Stimulated activated naive B cell treated with anti-CD40 and anti-IgM and Interleukin-4, amounts not matched to agents 10 μg/mL and 1 μg/mL and 100 μg/mL, for 72 hours (primary cell): ENCODE results near the gene SMOC2.

Source experiments
- ATAC-seq, 2 donors: fragments of 150-1000 bp; cut with Tn5 transposase; replicated peaks; 2 replicates each; pipeline ENCODE4 v1.10.0; 2021; ENCODE audit warnings: moderate library complexity in 1 of 2
- DNase-seq: peaks from one replicate; pipeline ENCODE4 v3.0.0; 2021
- H3K27ac Mint-ChIP-seq: one replicate; pipeline ENCODE4 v1.8.0; 2022; ENCODE audit warnings: mild to moderate bottlenecking, mixed read lengths
- H3K27me3 Mint-ChIP-seq, 2 donors: one replicate each; pipeline ENCODE4 v1.8.0; 2022; ENCODE audit warnings: mixed read lengths in 2 of 2
- H3K36me3 Mint-ChIP-seq, 2 donors: one replicate each; pipeline ENCODE4 v1.8.0; 2022; ENCODE audit warnings: mixed read lengths in 2 of 2, mild to moderate bottlenecking in 1 of 2
- H3K4me1 Mint-ChIP-seq, 2 donors: one replicate each; pipeline ENCODE4 v1.8.0; 2022; ENCODE audit warnings: mixed read lengths in 2 of 2, mild to moderate bottlenecking in 1 of 2
- H3K4me3 Mint-ChIP-seq, 2 donors: one replicate each; pipeline ENCODE4 v1.8.0; 2022; ENCODE audit warnings: mild to moderate bottlenecking in 2 of 2, mixed read lengths in 2 of 2, moderate library complexity in 1 of 2
- H3K9me3 Mint-ChIP-seq, 2 donors: one replicate each; pipeline ENCODE4 v1.8.0; 2022; ENCODE audit warnings: mixed read lengths in 2 of 2, mild to moderate bottlenecking in 1 of 2

The SMOC2 gene

GRCh38 chr6:168716581-168716980, 275.6 kb downstream of the SMOC2 start:
- Mint-ChIP-seq H3K27ac (no peak overlapping the region), H3K27me3 (no peaks in the 10 kb centered on the region), H3K9me3 (peaks cover 0 to 1% of the 10 kb centered on the region in 2 donors), H3K4me1 (no peaks in the 10 kb centered on the region), H3K4me3 (no peak overlapping the region), H3K36me3 (no peaks in the 10 kb centered on the region)
- DNase-seq (no peak), ATAC-seq (peak in 1 of 2 donors; percentile 34)

- Mint-ChIP-seq H3K9me3 (peaks cover 0 to 1% of the 10 kb centered on the region in 2 donors), H3K27ac (no peak overlapping the region), H3K4me1 (no peaks in the 10 kb centered on the region), H3K4me3 (no peak overlapping the region), H3K27me3 (no peaks in the 10 kb centered on the region), H3K36me3 (no peaks in the 10 kb centered on the region)
- DNase-seq, result no peak
- no peak for ATAC-seq
Observed at GRCh38 chr6:168717491-168717890, 276.5 kb downstream of the SMOC2 start.
